GM21576 (cell line): Measurements from ENCODE around the gene RNASE1.
"Not testable (repeated sequence)": the region's sequence is repeated elsewhere in the genome, so short reads cannot be mapped to it uniquely, and the experiment has no call there.

ENCODE experiments used
- ATAC-seq: cut with Tn5 transposase; IDR thresholded peaks from one replicate; pipeline ENCODE4 v1.9.1; 2021; ENCODE audit warnings: mild to moderate bottlenecking, moderate library complexity; ENCODE audit not compliant: unreplicated experiment

The RNASE1 gene

DNA sequence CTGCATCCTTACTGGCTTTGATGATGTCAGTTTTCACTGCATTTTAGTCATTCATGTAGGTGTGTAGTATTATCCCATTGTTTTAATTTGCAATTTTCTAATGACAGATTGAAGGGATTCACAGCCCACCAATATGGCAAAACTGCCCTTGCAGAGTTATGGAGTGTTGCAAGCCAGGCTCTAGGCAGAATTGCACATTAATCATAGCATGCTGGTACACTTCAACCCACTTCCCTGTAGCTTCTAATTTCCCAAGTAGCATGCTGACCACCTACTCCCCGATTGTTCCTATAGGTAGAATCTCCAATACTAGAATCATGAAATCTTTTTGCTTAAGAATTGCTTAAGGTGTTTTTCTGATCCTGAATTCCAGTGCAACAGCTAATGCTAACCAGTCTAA, 26.7 kb downstream of the RNASE1 start:
- no peak for ATAC-seq

DNA sequence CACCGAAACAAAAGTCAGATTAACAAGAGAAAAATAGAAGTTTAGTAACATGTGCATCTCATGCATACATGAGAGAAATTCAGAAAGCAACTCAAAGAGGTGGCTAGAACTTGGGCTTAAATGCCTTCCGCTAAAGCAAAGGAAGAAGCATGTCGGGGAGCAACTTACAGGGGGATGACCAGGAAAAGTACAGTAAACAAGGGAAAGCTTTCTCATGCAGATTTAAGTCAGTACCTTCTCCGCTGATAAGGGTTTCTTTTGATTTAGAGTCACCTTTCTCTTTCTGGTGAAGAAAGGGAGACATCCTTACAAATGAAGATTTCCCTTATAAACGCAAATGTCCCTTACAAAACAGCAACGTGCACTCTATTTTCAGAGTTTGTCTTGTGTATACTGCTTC, 27.6 kb downstream of the RNASE1 start:
- ATAC-seq = no peak

GRCh38 chr14:20774258-20774824, 28.3 kb downstream of the RNASE1 start:
- no peak for ATAC-seq

DNA sequence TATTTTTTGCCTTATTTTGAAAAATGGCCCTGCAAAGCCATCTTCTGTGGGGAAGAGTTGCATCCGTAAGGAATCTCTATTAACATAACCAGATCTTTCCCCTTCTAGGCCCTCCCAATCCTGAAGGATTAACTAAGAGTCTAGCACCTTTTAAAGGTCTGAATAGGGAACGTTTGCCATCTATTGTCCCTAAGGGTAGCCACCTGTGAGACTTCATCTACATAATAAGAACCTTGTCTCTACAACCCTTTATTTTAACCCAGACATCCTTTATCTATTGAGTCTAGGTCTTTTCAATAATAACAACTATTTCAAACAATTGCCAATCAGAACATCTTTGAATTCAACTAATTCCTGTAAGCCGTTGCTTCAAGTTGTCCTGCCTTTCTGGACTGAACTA, 30.0 kb downstream of the RNASE1 start:
- no peak for ATAC-seq

DNA sequence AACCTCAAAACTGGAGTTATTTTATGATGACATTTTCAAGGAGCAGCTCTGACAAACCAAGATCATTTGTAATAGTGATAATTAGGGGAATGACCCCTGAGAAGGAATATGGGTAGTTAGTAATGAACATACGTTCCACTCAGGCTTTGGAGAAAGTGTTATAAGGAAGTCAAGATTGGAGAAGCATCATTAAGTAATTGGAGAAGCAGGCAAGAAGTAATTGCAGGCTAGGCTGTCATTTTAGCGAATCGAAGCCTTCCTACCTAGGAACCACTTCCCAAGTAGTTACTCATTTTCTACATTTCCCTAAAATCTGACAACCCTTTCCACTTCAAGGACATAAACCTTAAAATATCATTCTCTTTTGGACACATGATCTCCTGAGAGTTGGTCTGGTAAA, 33.2 kb downstream of the RNASE1 start:
- no peak for ATAC-seq

DNA sequence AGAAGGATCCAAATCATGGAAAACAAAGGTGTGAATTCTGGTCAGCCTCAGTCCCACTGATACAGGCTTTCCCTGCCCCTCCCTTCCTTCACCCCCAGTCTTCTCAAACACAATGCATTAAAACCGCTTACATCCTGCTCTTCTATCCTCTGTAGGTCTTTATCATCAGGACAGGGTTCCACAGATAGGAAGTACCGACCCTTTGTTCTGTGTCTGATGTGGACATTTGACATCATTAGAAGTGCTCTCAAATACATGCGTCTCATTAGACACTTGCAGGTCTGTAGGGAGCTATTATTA, 34.1 kb downstream of the RNASE1 start:
- no peak for ATAC-seq

DNA sequence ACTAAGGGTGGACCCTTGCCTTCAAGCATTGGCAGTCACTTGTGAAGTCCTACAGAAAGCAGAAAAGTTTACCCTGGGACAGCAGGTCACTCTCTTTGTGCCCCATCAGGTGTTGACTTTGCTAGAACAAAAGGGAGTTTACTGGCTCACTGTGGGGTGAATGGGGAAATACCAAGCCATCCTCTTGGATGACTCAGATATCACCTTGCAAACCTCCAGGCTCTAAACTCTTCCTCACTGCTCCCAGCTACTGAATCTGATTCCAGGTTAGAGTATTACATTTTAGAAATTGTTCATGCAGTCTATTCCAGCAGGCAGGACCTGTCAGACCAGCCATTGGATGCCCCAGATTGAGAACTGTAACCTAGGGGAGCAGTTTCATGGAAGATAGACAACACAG, 41.7 kb downstream of the RNASE1 start:
- no peak for ATAC-seq

- ATAC-seq = not testable (repeated sequence)
Measured at GRCh38 chr14:20759465-20759864, 43.2 kb downstream of the RNASE1 start.

DNA sequence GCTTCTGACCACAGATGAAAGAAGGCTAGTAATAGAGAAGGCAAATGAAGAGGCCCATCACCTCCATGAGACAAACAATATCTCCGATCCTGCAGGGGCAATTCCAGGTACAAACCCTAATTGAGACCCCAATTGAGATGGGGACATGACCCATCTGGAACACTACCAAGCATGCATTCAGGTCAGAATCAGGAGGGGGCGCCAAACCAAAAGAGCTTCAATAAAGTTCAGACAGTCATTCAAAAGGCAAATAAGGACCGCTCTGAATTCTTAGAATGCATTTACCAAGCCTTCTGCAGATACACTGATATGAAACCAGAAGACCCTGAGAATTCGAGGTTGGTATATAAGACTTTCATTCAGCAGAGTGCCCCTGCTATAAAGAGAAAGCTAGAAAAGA, 44.7 kb downstream of the RNASE1 start:
- no peak for ATAC-seq

GRCh38 chr14:20755037-20755436, 47.6 kb downstream of the RNASE1 start:
- no peak for ATAC-seq

GRCh38 chr14:20754308-20754707, 48.3 kb downstream of the RNASE1 start:
- no peak for ATAC-seq

GRCh38 chr14:20751963-20752562, 50.6 kb downstream of the RNASE1 start:
- ATAC-seq = no peak
